GM18868 (cell line): ENCODE measurements around the gene DGKH.

ENCODE experiments used
- ATAC-seq: cut with Tn5 transposase; IDR thresholded peaks from one replicate; pipeline ENCODE4 v1.9.1; 2021; ENCODE audit warnings: mild to moderate bottlenecking, moderate library complexity; ENCODE audit not compliant: unreplicated experiment

DGKH gene

DNA sequence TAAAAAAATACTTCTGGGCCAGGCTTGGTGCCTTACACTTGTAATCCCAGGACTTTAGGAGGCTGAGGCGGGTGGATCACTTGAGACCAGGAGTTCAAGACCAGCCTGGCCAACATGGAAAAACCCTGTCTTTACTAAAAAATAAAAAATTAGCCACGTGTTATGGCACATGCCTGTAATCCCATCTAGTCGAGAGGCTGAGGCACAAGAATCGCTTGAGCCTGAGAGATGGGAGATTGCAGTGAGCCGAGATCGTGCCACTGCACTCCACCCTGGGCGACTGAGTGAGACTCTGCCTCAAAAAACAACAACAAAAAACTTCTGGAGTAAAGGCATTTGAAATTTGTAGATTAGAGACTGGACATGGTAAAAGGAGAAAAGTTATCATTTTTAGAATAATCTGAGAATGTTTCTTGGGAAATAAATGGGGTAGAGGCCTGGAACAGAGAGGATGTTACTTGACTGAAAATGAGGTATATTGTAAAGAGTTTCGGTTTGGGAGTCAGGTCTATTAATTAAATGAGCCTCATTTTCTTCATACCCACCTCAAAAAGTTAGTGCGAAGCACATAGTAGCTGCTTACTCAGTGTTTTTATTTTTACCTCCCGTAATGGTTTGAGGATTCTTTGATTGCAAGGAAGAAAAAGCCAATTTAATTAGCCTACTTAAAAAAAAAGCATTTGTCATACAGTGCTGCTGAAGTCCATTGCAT is 226.1 kb downstream of the DGKH start:
- no peak for ATAC-seq

GRCh38 chr13:42275098-42275471 is 226.6 kb downstream of the DGKH start:
- ATAC-seq, result peak; percentile 45

DNA sequence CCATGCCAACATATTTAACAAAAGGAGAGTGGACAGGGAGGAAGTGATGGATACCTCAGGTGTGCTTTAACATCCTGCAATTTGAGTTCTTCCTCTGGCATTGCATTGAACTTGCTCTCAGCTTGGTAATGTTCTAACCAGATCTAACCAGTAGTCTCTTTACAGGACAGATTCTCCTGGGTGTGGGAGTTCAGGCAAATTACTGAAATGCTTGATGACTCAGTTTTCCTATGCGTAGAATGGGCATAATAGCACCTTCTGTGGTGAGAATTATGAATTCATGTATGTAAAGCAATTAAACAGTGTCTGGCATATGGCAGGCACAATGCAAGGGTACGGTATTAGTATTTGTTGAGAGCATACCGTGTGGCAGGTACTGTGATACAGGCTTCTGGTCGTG is 227.1 kb downstream of the DGKH start:
- ATAC-seq, result no peak

DNA sequence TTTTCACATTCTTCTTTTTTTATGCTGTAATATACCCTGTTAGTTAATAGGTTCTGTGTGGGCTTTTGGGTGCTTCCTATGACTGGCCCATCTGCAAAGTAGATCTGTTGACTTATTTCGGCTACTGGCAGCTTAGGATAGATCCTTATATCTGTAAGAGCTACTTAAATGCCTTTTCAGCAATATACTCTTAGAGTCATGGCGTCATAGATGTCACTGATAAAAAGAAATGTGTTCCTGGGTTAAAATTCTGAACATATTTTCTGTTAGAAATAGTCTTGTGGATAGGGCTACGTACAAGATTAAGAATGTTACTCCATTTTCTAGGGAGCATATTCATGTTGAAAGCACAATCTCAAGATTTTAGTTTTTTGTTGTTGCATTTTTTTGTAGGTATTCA is 228.2 kb downstream of the DGKH start:
- no peak for ATAC-seq

GRCh38 chr13:42277618-42278276 is 229.3 kb downstream of the DGKH start:
- no peak for ATAC-seq

GRCh38 chr13:42279080-42279479 is 230.6 kb downstream of the DGKH start:
- ATAC-seq, result no peak

DNA sequence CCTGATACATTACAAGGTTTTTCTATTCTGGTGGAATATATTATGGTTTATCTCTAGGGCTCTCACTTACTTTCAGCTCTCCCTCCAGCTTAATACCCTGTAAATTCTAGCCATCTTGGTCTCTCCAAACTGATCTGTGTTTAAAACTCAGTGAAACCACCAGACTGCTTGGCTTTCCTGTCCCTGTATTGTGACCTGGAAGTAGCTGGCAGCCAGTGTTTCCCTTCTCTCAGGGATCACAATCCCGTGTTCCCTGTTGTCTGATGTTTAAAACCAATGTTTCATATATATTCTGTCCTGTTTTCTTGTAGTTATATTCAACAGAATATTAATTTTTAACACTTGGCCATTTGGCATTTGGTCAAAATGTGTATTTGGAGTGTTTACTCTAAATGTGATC is 231.5 kb downstream of the DGKH start:
- no peak for ATAC-seq

DNA sequence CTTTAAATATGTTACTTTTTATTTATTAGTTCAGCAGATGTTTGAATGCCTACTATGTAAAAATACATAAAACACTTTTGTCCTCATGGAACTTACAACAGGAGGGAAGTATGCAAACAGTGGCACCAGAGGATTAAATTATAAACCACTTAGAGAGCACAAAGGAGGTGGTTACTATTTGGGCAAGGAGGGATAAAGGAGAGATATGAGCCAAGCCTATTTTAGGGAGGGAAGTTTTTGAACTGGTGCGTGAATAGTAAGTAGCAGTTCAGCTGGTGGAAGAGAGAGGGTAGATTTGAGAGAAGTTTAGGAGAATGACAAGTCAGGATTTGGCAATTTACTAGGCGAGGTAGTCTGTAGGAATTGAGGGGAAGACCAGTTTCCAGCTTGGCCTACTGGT is 232.1 kb downstream of the DGKH start:
- no peak for ATAC-seq

DNA sequence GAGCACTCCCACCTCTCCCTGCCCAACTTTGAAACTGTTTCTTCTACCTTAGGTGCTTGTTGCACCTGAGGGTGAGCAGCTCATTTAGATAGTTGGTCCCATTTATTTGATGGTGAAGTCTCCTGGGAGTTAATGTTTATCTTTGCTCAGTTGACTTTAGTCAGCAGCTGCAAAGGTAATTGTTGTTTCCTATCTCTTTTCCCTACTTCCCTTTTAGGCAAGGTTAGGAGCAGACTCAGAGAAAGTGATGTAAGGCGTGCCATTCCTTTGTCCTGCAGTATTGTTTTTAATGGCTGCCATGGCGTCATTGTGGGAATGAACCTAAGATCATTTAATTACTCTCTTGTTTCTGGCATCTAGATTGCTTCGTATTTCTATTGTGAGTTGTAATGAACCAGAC is 235.1 kb downstream of the DGKH start:
- ATAC-seq, result no peak

GRCh38 chr13:42284068-42284467 is 235.6 kb downstream of the DGKH start:
- ATAC-seq, result no peak
